HG02884 (cell line): ENCODE data around the gene B4GALNT3.
"Not testable (repeated sequence)": the region's sequence is repeated elsewhere in the genome, so short reads cannot be mapped to it uniquely, and the experiment has no call there.

Experiments used
- ATAC-seq: cut with Tn5 transposase; IDR thresholded peaks from one replicate; pipeline ENCODE4 v1.9.1; 2021; ENCODE audit warnings: mild to moderate bottlenecking, moderate library complexity; ENCODE audit not compliant: unreplicated experiment

The B4GALNT3 gene

DNA sequence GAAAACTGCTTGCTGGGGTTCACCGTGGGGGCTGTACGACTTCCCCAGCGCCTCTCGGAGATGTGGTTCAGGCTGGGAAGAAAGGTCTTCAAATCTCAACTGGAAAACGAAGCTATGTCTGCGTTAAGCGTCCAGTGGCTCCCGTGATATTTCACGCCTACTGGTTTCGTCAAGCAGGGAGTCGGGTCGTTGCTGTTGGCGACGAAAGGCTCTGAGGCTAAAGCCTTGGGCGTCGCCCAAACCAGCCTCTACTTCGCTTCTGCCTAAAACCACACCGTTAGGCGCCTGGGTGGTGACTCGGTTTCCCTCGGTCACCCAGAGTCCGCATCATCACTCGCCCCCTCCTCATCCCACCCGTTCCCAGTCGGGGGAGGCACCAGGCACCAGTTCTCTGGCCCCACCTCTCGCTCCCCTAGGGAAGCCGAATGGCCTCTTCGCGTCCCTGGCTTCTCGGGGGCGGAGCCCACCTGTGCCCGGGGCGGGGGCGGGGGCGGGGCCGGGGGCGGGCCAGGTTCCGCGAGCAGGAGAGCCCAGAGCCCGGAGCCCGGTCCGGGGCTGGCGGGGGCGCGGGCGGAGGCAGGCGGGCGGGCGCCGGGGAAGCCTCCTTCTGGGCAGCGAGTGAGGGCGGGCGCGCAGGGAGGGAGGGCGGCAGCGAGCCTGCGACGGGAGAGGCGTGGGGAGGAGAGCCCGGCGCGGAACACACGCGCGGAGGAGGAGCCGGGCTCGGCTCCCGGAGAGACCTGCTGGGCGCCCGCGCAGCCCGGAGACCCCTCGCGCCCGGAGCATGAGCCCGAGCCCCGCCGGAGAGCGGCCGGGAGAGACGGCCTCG lies at the start of gene B4GALNT3:
B4GALNT3 (plus strand) TSS at position 510 of the 829 bp plus-strand sequence. CDS start 438 bp downstream, outside the sequence.
- ATAC-seq: no peak

DNA sequence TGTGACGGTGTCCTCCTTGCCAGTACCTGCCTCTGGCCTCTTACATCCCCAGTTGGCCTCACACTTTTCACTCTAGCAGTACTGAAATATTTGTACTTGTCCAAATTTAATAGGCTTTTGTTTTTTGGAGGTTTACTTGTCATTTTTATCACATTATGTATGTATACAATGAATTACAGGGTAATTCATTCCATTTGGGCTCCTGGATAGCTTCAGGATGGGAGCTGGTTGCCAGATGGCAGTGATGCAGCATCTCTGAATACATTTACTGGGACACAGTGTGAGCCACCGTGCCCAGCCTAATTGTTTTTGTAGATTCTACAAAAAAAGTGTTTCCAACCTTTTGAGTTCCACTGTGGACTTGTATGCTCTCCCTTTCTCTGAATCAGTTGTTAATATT lies 44.9 kb upstream of the B4GALNT3 start:
- no peak for ATAC-seq

DNA sequence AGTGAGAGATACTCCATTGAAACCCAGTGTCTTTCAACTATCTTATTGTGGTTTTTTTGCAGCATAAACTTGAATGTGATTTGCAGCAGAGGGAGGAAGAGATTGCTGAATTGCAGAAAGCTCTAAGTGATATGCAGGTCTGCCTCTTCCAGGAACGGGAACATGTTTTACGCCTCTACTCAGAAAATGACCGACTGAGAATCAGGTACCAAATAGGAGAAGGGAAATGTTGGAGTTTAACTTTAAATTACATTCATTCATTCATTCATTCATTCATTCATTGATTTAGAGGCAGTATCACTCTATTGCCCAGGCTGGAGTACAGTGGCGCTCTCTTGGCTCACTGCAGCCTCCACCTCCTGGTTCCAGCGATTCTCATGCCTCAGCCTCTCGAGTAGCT lies 41.3 kb upstream of the B4GALNT3 start:
- no peak for ATAC-seq

DNA sequence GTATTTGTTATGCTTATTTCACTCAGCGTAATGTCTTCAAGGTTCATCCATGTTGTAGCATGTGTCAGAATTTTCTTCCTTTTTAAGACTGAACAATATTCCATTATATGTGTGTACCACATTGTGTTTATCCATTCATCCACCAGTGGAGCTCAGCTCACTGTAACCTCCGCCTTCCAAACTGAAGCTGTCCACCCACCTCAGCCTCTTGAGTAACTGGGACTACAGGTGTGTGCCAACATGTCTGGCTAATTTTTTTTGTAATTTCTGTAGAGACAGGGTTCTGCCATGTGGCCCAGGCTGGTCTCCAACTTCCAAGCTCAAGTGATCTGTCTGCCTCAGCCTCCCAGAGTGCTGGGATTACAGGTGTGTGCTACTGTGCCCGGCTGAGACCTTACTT lies 37.2 kb upstream of the B4GALNT3 start:
- no peak for ATAC-seq

DNA sequence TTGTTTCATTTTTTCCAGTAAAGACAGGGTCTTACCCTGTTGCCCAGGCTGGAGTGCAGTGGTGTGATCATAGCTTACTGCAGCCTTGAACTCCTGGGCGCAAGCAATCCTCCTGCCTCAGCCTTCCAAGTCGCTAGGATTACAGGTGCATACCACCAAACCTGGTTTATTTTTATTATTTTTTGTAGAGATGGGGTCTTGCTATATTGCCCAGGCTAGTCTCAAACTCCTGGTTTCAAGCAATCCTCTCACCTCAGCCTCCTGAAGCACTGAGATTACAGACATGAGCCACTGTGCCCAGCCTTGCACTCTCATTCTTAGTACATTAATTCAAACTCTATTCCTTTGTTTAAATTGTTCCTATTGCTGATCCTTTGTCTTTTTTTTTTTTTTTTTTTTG lies 24.0 kb upstream of the B4GALNT3 start:
- not testable (repeated sequence) for ATAC-seq

DNA sequence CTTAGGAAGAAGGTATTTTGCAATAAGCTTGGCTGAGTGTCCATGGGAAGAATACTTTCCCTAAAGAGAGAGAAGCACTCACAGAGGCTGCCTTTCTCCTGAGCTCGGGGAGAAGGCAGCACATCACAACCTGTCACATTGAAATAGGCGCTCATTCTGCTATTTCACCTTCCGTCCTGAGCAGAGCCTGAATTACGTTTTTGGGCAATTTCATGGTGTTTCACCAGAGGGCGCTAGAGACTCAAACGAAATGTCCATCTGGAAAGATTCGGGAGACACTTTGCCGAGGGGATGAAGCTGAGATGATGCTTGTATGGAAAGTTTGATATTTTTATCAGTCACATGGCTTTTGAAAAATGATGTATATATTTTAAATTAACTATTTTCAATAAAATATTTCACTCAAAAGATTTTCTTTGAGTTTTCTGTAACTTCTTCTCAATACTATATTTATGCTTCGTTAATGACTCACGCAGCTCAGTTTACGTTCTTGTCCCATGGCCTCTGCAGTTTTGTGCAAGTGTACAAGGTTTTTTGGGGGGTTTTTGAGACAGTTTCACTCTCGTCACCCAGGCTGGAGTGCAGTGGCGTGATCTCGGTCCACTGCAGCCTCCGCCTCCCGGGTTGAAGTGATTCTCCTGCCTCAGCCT lies 17.4 kb upstream of the B4GALNT3 start:
- no peak for ATAC-seq

DNA sequence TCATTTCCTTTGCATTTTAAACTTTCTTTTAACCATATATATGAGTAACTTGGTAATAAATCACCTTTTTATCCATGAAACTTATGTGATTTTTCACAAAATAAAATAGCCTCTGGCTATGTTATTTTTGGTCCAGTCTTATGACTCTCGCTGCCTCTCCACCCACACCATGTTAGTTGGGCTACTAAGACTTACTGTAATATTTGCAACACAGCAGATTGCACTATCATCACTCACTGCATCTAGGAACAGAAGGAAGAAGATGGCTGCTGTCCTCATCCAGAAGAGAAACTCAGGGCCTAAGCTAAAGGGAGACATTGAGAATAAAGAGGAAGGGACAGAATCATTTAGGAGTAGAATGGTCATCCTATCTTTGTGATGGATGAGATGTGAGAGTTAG lies 12.6 kb upstream of the B4GALNT3 start:
- no peak for ATAC-seq

DNA sequence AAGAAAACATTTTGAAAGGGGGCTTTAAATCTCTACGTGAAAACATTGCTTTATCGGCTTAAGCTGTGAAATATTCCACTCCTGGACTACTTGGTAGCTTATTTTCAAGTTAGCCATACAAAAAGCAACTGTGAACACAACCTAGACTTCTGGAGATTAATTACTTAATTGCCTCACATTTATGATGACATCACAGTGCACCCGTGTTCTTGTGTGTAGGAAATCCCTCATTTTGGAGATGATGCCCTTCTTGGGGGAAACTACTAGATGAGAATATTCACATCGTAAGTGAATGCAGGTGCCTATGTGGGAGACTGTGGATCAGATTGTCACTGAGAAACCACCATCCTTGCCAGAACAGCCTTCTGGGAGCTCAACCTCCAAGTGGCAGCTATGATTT lies 10.5 kb upstream of the B4GALNT3 start:
- no peak for ATAC-seq

DNA sequence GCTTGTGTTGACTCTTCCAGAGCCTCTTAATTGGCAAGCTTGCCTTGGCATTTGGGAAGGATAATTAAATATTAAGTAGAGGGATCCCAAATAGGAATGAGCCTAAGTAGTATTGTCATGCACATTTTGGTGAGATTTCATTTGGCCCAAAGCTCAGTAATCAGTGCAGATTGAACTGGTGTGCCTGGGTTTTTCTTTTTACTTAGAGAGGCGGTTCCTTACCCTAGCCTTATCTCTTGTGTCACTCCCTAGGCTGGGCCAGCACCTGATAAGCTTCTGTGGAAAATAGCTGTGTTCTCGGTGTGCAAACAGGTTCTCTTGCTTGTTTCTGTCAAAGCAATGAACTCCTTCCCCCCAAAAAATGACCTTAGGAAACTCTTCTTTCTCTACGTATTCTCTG lies 9.3 kb upstream of the B4GALNT3 start:
- ATAC-seq: no peak

DNA sequence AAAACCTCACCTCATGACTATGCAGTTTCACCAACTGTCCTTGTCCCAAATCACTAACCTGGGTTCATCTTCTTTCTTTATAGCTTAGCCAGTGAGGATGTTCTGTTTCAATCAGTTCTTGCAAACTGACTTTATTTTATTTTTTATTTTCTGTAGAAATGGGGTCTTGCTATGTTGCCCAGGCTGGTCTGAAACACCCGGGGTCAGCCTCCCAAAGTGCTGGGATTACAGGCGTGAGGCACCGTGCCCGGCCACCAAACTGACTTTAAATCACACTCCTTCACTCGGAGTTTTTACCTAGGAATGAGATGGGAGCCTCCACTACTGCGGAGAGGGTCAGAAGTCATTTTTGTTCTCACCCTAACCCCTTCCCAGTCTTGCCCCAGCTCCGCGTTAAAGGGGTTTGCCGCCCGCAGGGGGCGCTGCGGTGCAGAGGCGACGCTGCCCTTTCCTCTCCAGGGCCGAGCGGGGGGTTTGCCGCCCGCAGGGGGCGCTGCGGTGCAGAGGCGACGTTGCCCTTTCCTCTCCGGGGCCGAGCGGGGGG lies 7.0 kb upstream of the B4GALNT3 start:
- no peak for ATAC-seq

DNA sequence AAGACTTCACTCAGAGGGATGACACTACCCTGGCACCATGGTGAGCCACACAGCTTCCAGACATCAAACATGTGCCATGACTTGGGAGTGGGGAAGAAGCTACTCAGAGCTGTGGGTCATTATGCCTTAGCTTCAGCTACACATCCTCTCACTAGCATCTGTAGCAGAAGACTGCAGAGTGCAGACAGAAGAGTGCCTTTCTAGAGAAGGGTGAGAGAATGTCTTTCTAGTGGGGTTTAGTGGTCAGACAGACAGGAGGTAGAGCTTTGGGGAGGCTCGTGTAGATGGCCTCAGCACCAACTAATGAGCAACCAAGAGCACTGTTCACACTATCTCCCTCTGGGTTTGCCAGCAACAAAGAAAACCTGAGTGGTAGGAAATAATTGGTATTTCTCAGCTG lies 4.9 kb upstream of the B4GALNT3 start:
- ATAC-seq: no peak

DNA sequence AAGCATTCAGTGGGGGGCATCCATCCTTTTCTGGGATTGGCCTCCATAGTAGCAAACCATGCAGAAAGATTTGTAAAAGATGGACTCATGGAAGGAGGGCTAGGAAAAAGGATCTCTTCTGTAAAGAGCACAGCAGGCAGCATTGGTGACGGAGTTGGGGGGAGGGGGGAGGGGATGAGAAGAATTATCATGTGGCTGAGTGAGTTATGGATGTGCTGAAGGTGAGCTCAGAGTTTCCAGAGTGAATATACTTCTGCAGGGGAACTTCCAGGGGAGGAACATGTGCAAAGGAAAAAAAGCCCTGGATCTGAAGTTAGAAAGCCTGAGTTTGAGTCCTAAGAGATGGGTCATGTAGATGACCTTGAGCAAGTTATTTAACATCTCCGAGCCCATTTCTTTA lies 3.9 kb upstream of the B4GALNT3 start:
- ATAC-seq: no peak

DNA sequence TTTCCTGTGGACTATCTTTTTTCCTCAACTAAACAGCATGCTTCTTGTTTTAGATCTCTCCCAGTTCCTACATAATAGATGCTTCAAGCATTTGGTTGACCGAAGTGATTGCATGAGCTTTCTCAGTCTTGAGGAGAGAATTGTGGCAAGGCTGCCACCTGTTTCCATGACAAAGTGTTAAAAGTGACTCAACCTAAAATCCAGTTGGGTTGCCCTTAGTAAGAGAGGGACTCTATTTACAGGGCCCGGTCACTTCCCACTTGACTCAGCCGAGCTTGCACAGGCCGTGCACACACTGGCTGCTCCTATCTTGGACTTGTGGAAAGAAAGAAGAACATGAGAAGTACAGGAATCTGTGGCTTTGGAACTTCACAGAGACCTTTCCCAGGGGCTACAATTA lies 2.1 kb upstream of the B4GALNT3 start:
- ATAC-seq: no peak

DNA sequence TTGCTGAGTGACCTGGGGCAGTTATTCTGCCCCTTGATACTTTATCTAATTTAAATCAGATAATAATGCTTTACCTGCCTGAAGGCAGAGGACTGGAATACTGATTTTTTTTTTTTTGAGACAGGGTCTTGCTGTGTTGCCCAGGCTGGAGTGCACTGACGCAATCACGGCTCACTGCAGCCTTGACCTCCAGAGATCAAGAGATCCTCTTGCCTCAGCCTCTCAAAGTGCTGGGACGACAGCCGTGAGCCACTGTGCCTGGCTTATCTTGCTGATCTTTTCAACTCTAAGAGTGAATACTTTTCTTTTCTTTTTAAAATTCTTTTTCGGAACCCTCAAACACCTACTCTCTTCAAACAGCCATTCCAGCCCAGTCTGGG lies 699 bp upstream of the B4GALNT3 start:
- no peak for ATAC-seq

DNA sequence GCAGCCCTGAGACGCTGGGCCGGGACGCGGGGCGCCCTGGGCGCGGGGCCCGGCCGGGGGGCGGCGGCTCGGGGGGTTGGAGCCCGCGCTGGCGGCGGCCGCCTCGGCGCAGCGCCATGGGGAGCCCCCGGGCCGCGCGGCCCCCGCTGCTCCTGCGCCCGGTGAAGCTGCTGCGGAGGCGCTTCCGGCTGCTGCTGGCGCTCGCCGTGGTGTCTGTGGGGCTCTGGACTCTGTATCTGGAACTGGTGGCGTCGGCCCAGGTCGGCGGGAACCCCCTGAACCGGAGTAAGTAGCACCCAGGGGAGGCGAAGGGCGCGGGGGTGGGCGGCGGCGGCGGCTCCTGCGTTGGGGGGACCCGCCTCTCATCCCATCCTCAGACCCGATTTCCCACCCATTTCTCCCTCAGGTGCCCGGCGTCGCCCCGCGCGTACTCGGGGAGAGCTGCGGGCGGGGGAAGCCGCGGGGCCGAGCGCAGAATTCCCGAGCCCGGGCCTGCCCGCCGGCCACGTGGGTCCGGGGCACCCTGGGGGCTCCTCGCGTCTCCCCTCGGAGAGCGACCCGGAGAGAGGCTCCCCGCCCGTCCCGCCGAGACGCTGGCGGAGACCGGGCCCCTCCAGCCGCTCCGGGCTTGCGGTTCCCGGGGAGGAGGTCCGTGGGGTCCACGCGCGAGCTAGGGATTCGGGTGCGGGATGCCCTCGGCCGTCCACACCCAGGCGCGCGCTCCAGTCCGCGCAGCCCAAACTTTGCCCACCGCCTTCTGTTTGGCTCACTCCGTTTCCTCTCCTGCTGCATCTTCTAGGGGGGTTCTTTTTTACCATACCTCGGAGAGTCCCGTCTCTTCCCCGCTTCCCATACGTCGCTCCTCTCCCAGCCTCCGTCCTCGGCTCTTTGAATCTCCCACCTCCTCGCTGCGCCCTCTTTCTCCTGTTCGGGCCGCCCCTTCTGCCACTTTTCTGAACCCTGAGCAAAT lies 807 bp downstream of the B4GALNT3 start:
- ATAC-seq: no peak

DNA sequence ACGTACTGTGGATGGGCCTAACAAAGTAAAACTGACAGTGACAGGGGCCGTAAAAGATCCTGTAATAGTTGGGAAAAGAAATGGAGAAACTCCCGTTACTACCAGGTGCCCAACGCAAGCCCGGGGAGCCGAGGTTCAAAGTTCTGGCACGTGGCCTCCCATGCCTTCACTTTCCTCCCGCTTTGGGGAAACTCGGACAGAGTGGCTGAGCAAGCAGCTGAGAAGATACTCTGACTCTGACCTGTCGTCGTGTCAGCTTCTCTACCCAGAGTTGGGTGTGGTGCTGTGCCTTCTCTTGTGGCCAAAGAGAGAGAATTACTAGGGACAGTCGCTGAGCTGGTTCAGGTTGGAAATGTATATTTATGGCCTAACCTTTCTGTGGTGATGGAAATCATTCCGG lies 1.7 kb downstream of the B4GALNT3 start:
- ATAC-seq: no peak

DNA sequence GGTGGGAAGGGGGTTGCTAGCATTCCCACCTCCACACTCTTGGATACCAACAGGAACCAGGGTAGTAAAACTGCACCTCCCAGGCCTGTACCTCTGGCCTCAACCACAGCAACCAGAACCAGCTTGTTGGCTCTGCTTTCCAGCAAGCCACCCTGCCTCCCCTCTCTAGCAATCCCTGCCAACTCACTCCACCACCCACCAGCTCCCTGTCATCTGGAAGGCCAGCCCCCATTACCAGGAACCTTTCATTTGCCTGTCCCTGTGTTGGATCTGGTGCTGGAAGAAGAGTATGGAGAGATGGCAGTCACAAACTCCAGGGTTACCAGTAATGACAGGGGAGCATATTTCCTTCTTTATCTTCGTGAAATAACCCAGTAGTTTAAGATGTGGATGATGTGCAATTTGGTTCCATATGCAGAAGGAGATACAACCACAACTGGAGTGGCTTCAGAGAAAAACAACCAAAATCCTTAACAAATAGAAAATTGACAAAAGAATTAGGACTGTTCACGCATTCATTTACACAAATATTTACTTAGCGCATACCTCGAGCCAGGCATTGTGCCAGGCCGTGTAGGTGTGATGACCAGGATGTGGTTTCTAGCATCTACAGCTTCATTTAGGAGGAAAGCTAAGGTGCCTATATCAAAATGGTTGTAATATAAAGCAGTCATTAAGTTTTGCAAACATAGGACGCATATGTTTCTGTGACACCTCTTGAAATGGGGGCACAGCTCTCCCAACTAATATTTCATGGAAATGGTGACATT lies 3.4 kb downstream of the B4GALNT3 start:
- no peak for ATAC-seq

DNA sequence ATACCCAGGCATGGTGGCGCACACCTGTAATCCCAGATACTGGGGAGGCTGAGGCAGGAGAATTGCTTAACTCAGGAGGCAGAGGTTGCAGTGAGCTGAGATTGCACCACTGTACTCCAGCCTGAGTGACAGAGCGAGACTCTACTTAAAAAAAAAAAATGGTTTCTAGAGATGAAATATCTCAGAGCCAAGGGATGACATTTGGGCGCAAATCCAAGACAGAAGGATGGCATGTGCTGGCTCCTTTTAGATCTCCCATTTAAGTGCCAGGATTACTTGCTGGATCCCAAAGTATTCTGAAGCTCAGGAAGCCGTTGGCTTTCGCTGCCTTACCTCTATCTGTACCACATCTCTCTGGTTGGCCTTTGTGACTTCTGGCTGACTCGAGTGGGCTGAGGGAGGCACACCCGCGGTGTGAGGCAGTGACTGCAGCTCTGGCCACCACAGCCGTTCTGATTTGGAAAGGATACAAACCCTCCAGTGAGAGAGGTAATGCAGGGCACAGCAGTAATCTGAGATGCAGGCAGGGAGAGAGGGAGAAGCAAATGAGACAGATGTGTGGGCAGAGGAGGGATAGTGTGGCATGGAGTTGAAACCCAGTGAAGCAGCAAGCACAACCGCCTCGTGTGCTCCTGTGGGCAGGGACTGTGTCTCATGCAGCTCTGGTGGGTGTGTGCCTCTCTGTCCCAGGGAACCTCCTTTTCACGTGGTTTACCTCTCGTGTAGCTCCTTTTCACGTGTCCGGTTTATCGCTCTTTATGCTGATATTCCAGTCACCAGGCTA lies 4.9 kb downstream of the B4GALNT3 start:
- ATAC-seq: no peak

DNA sequence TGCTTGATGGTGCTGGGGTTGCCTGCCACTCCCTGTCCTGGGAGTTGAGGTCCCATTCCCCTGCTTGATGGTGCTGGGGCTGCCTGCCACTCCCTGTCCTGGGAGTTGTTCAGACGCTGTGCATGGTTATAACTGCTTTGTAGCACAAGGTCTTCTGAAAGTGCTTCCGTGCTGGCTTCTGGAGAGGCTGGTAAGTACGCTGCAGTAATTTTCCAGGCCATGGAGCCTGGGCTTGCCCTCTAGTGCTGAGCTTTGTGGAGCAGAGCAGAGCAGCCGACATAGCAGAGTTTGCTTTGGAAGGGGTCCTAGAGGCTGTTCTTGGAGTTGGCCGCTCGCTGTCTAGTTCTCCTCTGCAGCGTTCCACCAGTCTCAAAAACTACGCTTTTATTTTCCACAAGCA lies 6.3 kb downstream of the B4GALNT3 start:
- ATAC-seq: no peak

DNA sequence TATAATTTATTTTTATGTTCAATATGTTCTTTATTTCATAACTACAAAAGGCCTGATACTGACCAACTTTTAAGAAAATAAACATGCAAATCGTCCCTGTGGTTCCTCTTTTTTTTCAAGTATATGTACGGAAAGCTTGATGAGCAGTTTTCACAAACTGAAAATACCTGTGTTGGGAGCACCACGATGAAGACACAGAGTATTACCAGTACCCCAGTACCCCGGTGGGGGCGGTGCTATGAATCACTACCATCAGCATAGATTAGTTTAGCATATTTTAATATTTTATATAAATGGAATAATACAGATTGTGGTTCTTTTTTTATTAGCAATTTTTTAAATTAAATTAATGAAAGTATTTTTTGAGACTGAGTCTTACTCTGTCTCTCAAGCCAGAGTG lies 7.0 kb downstream of the B4GALNT3 start:
- ATAC-seq: no peak
